ENCODE measurements around the gene ARL10. TPM values are rescaled to one million over a fixed set of nuclear protein-coding genes. Genes with fewer than 3 reads are reported as not detected.

Gene ARL10
- polyA plus RNA-seq, 1 of the 3 experiments (the other 2 are of a cell fraction) = 4.6 TPM

DNA sequence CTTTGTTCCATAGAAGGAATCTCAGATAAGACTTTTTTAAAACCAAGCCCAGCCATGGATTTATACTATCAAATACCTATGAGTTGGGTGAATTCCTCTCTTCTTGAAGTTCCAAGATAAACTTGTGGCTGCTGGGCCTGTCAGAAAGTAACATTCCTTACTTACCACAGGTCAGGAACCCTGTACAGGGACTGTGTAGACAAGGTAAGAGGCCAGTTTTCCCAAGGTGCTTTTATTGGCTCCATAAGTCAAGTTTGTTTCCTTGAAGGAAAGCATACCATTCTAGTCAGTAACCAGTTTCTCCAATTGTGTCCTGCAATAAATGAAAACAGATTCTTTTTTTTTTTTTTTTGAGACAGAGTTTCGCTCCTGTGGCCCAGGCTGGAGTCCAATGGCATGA, 59.9 kb downstream of the ARL10 start:
- no peaks in the 10 kb centered on the region for H3F3A ChIP-seq (replicated peaks; ENCODE audit: insufficient read depth)
- H3K4me3 ChIP-seq (ENCODE audit: low read depth in 2 of 2, low read length in 1 of 2) = no peak overlapping the region
- no peaks in the 10 kb centered on the region for H3K9me3 ChIP-seq
- TF ChIP-seq USF2 (IDR thresholded peaks at IDR 0.05; ENCODE audit: borderline replicate concordance, low read depth, low read length) = no peak
- TF ChIP-seq, protein P1, sequence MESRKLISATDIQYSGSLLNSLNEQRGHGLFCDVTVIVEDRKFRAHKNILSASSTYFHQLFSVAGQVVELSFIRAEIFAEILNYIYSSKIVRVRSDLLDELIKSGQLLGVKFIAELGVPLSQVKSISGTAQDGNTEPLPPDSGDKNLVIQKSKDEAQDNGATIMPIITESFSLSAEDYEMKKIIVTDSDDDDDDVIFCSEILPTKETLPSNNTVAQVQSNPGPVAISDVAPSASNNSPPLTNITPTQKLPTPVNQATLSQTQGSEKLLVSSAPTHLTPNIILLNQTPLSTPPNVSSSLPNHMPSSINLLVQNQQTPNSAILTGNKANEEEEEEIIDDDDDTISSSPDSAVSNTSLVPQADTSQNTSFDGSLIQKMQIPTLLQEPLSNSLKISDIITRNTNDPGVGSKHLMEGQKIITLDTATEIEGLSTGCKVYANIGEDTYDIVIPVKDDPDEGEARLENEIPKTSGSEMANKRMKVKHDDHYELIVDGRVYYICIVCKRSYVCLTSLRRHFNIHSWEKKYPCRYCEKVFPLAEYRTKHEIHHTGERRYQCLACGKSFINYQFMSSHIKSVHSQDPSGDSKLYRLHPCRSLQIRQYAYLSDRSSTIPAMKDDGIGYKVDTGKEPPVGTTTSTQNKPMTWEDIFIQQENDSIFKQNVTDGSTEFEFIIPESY (IDR thresholded peaks at IDR 0.05; ENCODE audit: borderline replicate concordance, low read depth) = no peak
- TF ChIP-seq TEAD4 (IDR thresholded peaks at IDR 0.05; ENCODE audit: borderline replicate concordance, insufficient read depth) = no peak
- no peak for TF ChIP-seq GABPA (IDR thresholded peaks at IDR 0.05; ENCODE audit: low read depth)
- no peak for TF ChIP-seq MAX (IDR thresholded peaks at IDR 0.05; ENCODE audit: low read depth)
- no peak for TF ChIP-seq CHD2 (IDR thresholded peaks at IDR 0.05; ENCODE audit: low read length, partially characterized antibody)
- TF ChIP-seq SMC3 (IDR thresholded peaks at IDR 0.05; ENCODE audit: low read depth, low read length) = no peak
- no peak for TF ChIP-seq RAD21 (IDR thresholded peaks at IDR 0.05; ENCODE audit: low read length)
- TF ChIP-seq RXRA (IDR thresholded peaks at IDR 0.05; ENCODE audit: borderline replicate concordance, low read depth) = no peak
- no peak for TF ChIP-seq USF1 (IDR thresholded peaks at IDR 0.05; ENCODE audit: borderline replicate concordance, low read depth)
- no peak for TF ChIP-seq EP300 (IDR thresholded peaks at IDR 0.05; ENCODE audit: borderline replicate concordance in 1 of 2, low read depth in 1 of 2, low read length in 1 of 2)
- TF ChIP-seq TAF1 (IDR thresholded peaks at IDR 0.05; ENCODE audit: borderline replicate concordance, low read depth, low read length) = no peak
- TF ChIP-seq NFIC (IDR thresholded peaks at IDR 0.05; ENCODE audit: borderline replicate concordance) = no peak
- TF ChIP-seq CTCF (IDR thresholded peaks at IDR 0.05) = no peak
- no peak for TF ChIP-seq JUND (IDR thresholded peaks at IDR 0.05)
- H4K20me1 ChIP-seq (ENCODE audit: insufficient read depth) = no peaks in the 10 kb centered on the region
- CTCF ChIA-PET = no interaction called here
- WGBS (ENCODE audit: low lambda C conversion rate) = 71% methylated on average over 1 of the region's 1 CpG
- DNase-seq = no peak
- no peak overlapping the region for H3K27ac ChIP-seq (ENCODE audit: low read depth in 2 of 2, low read length in 1 of 2)
- no peaks in the 10 kb centered on the region; the same call in 1 of the 2 replicates for H3K27me3 ChIP-seq (ENCODE audit: insufficient read depth)
- no peaks in the 10 kb centered on the region for H3K79me2 ChIP-seq (ENCODE audit: insufficient read depth)
- H3K9ac ChIP-seq = no peak overlapping the region
- POLR2A ChIA-PET = no interaction called here
- no peak overlapping the region for H3K4me2 ChIP-seq
- H3K36me3 ChIP-seq (replicated peaks in 1 of 2; ENCODE audit: control insufficient read depth in 1 of 2, insufficient read depth in 2 of 2, low read length in 1 of 2) = no peaks in the 10 kb centered on the region
- H3K9me2 ChIP-seq = no peaks in the 10 kb centered on the region
- H3K4me1 ChIP-seq (ENCODE audit: control insufficient read depth in 1 of 2, insufficient read depth in 2 of 2, low read depth in 1 of 2, low read length in 1 of 2) = no peaks in the 10 kb centered on the region
- H2AFZ ChIP-seq (ENCODE audit: low read depth) = no peak overlapping the region

Measured in SK-N-SH (cell line).